ENCODE data around the gene CNTNAP2. TPM values are rescaled to one million over a fixed set of nuclear protein-coding genes. Genes with fewer than 3 reads are reported as not detected.

CNTNAP2 gene
- total RNA-seq, 4 donors from 2014 or later, result not detected

- Histone ChIP-seq H3K4me3 (no peak overlapping the region), H3K27ac (no peak overlapping the region), H3K27me3 (no peaks in the 10 kb centered on the region), H3K4me1 (no peaks in the 10 kb centered on the region), H3K36me3 (no peaks in the 10 kb centered on the region), H3K9me3 (no peaks in the 10 kb centered on the region)
- ATAC-seq (no peak), DNase-seq (no peak)
- intact Hi-C loops (cut with DNase I; ENCODE audit: low total_unique reads) (no loop called here), in situ Hi-C loops (cut with MboI; ENCODE audit: low sequenced_read_pairs in 4 of 4) (no loop called here)
- TF ChIP-seq CTCF (IDR thresholded peaks at IDR 0.05 in 4 of 5, conservative IDR thresholded peaks at IDR 0.05 in 1 of 5) (no peak), POLR2A (IDR thresholded peaks at IDR 0.05) (no peak)
Observed at GRCh38 chr7:147658392-147658967, 1541.9 kb downstream of the CNTNAP2 start.

DNA sequence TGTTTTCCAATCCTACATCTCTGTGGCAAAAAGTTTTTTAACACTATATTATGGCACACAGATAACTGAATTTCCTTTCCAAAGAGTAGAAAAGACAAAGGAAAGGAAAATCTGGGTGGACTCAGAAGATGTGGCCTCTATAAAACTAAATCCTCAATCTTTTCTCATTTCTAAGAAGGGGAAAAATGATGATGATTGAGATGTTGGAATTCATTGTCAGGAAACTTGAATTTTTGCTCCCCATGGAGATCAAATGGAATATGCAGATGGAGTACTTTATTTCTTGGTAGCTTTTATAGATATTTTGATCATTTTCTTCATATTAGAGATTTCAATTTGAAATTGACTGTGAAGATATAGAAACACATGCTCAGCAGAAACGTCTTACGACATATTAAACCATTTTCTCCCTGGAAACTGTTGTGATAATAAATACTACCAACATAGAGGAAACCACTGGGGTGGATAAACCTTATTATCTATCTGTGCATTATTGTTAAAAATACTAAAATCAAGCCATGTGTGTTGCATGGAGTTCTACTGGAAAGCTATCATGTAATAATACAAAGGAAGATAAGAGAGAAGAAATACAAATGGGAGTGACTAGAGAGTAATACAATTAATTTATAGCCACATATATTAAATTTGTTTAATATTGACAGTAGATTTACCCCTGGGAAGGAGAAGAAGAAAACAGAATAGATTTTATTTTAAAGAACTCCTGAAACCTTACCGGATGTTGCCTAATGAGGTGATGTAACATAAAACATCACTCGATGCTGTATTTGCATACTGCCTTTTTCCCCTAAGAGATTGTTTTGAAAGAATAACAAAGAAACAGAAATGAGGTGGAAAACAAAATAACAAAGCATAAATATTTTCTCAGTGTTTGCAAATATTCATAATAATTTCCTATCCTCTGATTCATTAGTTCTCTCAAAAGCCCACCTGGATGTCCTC lies 1542.7 kb downstream of the CNTNAP2 start:
- Histone ChIP-seq H3K36me3 (no peaks in the 10 kb centered on the region), H3K9me3 (no peaks in the 10 kb centered on the region), H3K4me3 (no peak overlapping the region), H3K27me3 (no peaks in the 10 kb centered on the region), H3K4me1 (no peaks in the 10 kb centered on the region), H3K27ac (no peak overlapping the region)
- intact Hi-C loops (cut with DNase I; ENCODE audit: low total_unique reads) (no loop called here), in situ Hi-C loops (cut with MboI; ENCODE audit: low sequenced_read_pairs in 4 of 4) (no loop called here)
- DNase-seq (no peak), ATAC-seq (no peak)
- no peak for TF ChIP-seq POLR2A (IDR thresholded peaks at IDR 0.05)
- no peak for TF ChIP-seq CTCF (IDR thresholded peaks at IDR 0.05 in 4 of 5, conservative IDR thresholded peaks at IDR 0.05 in 1 of 5)

- H3K27ac ChIP-seq, result no peak overlapping the region
- in situ Hi-C loops (cut with MboI; ENCODE audit: low sequenced_read_pairs in 4 of 4) (no loop called here), intact Hi-C loops (cut with DNase I; ENCODE audit: low total_unique reads) (no loop called here)
- ATAC-seq (no peak), DNase-seq (no peak)
- no peaks in the 10 kb centered on the region for H3K36me3 ChIP-seq
- H3K9me3 ChIP-seq, result no peaks in the 10 kb centered on the region
- no peaks in the 10 kb centered on the region for H3K4me1 ChIP-seq
- no peaks in the 10 kb centered on the region for H3K27me3 ChIP-seq
- no peak overlapping the region for H3K4me3 ChIP-seq
- TF ChIP-seq POLR2A (IDR thresholded peaks at IDR 0.05), result no peak
- no peak for TF ChIP-seq CTCF (IDR thresholded peaks at IDR 0.05 in 4 of 5, conservative IDR thresholded peaks at IDR 0.05 in 1 of 5)
Observed at GRCh38 chr7:147664541-147664940, 1547.9 kb downstream of the CNTNAP2 start.

GRCh38 chr7:147670759-147671158 lies 1554.2 kb downstream of the CNTNAP2 start:
- no peaks in the 10 kb centered on the region for H3K4me1 ChIP-seq
- intact Hi-C loops (cut with DNase I; ENCODE audit: low total_unique reads), result no loop called here
- in situ Hi-C loops (cut with MboI; ENCODE audit: low sequenced_read_pairs in 4 of 4), result no loop called here
- TF ChIP-seq POLR2A (IDR thresholded peaks at IDR 0.05), result no peak
- TF ChIP-seq CTCF (IDR thresholded peaks at IDR 0.05 in 4 of 5, conservative IDR thresholded peaks at IDR 0.05 in 1 of 5), result no peak
- H3K36me3 ChIP-seq, result no peaks in the 10 kb centered on the region
- no peak overlapping the region for H3K27ac ChIP-seq
- no peak overlapping the region for H3K4me3 ChIP-seq
- ATAC-seq, result no peak
- no peaks in the 10 kb centered on the region for H3K27me3 ChIP-seq
- DNase-seq, result no peak
- no peaks in the 10 kb centered on the region for H3K9me3 ChIP-seq

All from gastrocnemius medialis (tissue), 4 donors.